ENCODE data around the gene DGKE. TPM values are rescaled to one million over a fixed set of nuclear protein-coding genes. Genes with fewer than 3 reads are reported as not detected.

The DGKE gene
- total RNA-seq, 1 donor = 8.9 TPM

DNA sequence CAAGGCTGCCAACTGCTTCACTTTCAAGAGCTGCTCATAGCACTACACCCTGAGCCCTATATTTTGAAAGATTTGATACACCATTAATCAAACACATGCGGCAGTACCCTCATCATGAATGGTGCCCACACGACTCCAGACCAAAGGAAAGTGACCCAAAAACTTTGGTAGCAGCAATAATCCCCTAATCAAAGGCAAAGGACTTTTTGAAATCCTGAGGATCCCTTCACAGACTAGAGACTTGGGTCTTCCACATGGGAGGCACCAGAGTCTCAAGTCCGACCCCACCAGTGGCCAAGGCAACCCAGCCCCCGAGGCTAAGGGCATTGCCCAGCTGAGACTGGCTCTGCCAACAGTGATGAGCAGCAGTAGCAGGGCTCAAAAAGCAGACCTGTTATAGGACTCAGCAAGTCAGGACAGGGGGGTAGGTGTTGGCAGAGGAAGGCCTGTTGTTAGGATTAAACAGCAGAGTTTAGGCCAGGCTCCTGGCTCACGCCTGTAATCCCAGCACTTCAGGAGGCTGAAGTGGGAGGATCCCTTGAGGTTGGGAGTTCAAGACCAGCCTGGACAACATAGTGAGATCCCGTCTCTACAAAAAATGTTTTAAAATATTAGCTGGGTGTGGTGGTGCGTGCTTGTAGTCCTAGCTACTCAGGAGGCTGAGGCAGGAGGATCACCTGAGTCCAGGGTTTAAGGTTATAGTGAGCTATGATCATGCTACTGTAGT is 76.7 kb downstream of the DGKE start:
- DNase-seq (ENCODE audit: low read depth in 2 of 3, low spot score in 2 of 3) = no peak

DNA sequence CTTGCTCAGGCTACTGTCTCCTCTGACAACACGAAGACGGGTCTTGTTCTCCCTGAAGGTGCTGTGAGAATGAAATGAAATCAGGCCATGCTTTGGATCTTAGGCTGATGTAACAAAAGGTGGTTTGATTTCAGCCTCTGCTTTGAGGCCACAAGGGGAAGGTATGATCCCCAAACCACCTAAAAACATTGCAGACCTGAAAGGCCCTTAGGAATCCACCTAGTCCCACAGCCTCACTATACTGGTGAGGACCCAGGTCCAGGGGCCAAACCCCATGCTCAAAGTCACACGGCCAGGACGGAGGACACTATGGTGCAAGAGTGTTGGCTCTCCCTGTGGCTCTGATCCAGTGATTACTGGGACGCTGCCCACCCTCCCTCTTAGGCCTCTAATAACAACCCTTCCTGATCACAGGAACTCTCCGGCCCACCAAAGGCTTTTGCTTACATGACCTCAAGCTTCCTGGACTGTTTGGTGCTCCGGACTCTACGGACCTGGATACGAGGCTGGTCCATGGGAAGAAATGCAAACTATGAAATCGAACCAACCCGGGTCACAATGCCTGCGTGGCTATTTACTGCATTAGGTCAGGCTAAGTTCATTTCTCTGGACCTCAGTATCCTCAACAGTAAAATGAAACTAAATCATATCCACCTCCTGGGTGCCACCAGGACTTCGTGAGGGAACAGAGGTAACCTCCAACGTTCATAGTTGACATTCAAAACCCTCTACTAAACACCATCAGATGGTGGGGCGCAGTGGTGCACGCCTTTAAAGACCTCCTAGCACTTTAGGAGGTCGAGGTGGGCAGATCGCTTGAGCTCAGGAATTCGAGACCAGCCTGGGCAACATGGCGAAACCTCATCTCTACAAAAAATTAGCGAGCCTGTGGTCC is 78.4 kb downstream of the DGKE start:
- DNase-seq (ENCODE audit: low read depth in 2 of 3, low spot score in 2 of 3) = no peak

DNA sequence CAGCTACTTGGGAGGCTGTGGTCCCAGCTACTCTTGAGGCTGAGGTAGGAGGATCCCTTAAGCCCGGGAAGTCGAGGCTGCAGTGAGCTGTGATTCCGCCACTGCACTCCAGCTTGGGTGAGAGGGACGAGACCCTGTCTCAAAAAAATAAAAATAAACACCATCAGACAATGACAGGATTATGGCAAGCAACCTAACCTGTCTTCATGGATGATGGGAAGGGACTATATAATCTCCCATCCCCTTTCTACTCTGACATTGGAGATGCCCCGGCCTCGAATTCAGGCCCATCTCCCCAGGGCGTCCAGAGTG is 79.0 kb downstream of the DGKE start:
- DNase-seq (ENCODE audit: low read depth in 2 of 3, low spot score in 2 of 3) = no peak

DNA sequence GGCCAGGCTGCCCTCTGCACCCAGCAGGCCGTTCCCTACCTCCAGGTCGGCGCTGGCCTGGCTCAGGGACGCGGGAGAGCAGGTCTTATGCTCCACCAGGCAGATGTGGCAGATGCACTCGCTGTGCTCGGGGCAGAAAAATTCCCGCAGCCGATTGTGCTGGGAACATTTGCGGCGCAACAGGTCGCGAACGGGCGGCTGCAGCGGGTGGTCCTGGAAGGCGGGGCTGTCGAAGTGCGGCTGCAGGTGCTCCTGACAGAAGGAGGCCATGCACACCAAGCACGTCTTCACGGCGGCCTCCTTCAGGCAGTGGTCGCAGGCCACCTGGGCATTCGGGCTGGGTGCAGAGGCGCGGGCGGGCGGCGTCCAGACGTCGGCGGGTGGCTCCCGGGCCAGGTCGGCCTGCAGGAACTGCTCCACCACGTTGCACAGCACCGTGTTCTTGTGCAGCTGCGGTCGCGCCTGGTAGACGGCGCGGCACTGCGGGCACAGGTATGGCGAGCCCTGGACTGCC is 79.5 kb downstream of the DGKE start:
- DNase-seq (ENCODE audit: low read depth in 2 of 3, low spot score in 2 of 3) = peak in 1 of 3 donors; percentile 11

DNA sequence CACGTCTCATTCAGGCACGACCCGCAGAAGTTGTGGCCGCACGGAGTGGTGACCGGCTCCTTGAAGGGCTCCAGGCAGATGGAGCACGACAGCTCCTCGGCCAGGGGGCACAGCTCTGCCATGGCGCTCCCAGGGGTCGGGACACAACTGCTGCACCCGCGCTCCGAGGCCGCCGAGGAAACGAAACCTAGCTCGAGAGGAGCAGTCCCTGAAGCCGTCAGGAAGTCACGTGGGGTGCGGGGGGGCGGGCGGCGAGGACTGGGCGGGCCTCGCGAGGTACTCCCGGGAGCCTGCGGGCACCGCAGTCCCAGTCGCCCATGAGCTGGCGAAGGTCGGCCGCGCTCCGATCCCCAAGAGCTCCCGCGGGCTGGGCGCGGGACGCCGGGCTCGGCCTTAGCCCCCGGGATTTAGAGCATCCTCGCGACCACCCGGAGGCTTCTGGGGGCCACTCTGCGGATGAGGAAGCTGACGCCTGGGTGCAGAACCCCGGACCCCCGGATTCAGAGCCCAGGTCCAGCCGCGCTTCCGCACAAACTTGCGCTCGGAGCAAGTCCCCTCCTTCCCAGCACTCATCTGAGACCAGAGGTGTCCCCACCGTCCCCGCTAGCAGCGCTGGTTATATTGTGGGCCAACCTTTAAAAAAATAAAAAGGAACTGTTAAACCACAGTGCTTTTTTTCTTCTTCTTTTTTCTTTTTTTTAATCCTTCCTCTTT is 80.1 kb downstream of the DGKE start, which contains the start of gene TRIM25:
TSS of gene TRIM25 (minus strand) at position 183 of the 714 bp plus-strand sequence. CDS start at position 122, 61 bp downstream.
- DNase-seq (ENCODE audit: low read depth in 2 of 3, low spot score in 2 of 3) = peak; percentile 86 to 95 (median 89)

DNA sequence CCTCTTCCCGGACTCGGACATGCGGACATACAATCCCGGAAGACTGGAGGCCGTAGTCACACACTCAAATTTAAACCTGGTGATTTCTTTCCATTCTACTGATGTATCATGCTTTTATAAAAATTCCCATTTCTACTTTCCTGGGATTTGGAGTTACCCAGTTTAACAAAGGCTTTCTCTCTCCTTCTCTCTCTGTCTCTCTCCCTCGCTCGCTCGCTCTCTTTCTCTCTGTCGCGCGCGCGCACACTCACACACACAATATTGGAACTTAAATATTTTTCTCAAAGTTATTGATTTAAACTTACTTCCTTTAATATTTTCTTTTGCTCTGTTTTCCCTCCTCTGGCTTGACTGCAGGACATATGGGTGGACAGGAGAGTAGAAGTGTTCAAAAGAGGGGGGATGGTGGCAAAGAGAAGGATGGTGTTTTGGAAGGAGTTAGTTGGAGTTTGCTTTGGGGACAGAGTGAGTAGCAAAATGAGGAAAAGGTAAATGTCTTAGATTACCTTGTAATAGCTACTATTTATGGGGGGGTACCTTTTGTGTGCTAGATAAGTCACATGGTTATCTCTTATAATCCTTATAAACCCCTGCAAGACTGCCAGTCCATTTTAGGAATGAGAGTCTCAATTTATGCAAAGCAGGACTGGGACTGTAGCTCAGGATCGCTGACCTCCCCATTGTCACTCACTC is 80.8 kb downstream of the DGKE start:
- DNase-seq (ENCODE audit: low read depth in 2 of 3, low spot score in 2 of 3) = no peak

DNA sequence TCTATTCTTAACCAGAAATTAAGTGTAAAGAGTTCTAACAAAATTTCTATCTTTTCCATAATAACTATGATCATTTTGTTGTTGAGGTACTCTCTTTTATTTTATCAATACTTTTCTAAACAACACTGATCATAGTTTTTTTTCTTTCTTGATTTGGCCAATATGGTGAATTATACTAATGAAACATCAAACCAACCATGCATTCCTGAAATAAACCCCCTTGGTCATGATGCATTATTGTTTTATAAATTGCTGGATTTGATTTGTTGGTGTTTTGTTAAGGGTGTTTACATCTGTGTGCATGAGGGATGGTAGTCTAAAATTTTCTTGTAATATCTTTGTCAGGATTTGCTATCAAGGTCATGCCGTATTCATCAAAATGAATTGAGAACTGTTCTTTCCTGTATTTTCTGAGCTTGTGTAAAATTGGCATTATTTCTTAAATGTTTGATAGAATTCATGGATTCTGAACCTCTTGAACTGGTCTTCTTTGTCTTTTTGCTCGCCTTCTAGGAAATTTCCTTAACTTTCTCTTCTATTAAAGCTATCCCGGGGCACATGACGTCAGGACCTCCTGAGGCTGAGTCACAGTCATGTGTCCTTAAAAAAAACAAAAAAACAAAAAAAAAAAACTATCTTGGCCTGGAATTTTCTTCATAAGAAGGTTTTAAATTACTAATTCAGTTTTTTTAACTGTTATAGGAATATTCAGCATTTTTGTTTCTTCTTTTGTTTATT is 83.8 kb downstream of the DGKE start:
- no peak for DNase-seq (ENCODE audit: low read depth in 2 of 3, low spot score in 2 of 3)

DNA sequence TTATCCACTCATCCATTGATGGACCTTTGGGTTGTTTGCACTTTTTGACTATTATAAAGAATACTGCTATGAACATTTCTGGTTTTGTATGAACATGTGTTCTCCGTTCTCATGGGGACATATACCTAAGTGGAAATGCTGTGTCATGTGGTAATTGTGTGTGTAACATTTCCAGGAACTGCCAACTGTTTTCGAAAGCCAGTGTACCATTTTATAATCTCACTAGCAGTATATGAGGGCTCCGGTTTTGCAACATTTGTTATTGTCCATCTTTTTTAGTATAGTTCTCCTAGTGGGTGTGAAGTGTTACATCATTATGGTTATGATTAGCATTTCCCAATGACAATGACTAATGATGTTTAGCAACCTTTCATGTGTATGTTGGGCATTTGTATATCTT is 85.0 kb downstream of the DGKE start:
- no peak for DNase-seq (ENCODE audit: low read depth in 2 of 3, low spot score in 2 of 3)

Small RNA genes within 50 kb of the gene (small RNA-seq; reads per million reads assigned to genes)
- gene AC015912.2 (not detected), gene RNU6-1158P (not detected)

Other genes with a start within 250 kb of the DGKE start
- 67.9 TPM for gene NOG, start 240.5 kb upstream of the DGKE start, total RNA-seq
- gene C17orf67, start 231 bp upstream of the DGKE start, total RNA-seq = 2.4 TPM
- gene TRIM25, start 79.9 kb downstream of the DGKE start, total RNA-seq = 35.5 TPM
- 7.8 TPM for gene COIL, start 126.9 kb downstream of the DGKE start, total RNA-seq
- gene SCPEP1, start 144.0 kb downstream of the DGKE start, total RNA-seq = 8.3 TPM